MM.1S (cell line): ENCODE results near the gene PASD1.

ENCODE experiments used
- DNase-seq: peaks from one replicate; pipeline ENCODE4 v3.0.0-alpha.2; 2015
- H2AFZ ChIP-seq: fragments of 300-600 bp; sonication (generic); 2 replicates; pipeline ENCODE4 v1.6.0; 2016; ENCODE audit warnings: antibody characterized with exemption, low read length
- H3F3A ChIP-seq: fragments of 300-600 bp; sonication (generic); 2 replicates; pipeline ENCODE4 v1.6.1; 2016; ENCODE audit warnings: mild to moderate bottlenecking, antibody characterized with exemption, low read length, moderate library complexity, mixed read lengths; ENCODE audit not compliant: insufficient read depth
- H3K27ac ChIP-seq: fragments of 300-600 bp; sonication (generic); 2 replicates; pipeline ENCODE4 v1.5.1; 2016; ENCODE audit warnings: mild to moderate bottlenecking, low read length
- H3K27me3 ChIP-seq: fragments of 300-600 bp; sonication (generic); replicated peaks from 2 replicates; pipeline ENCODE4 v1.6.0; 2016; ENCODE audit warnings: low read length; ENCODE audit not compliant: insufficient read depth
- H3K36me3 ChIP-seq: fragments of 300-600 bp; sonication (generic); replicated peaks from 2 replicates; pipeline ENCODE4 v1.6.1; 2016; ENCODE audit warnings: mild to moderate bottlenecking, low read length, mixed read lengths; ENCODE audit not compliant: insufficient read depth
- H3K4me1 ChIP-seq: fragments of 300-600 bp; sonication (generic); 2 replicates; pipeline ENCODE4 v1.6.1; 2016; ENCODE audit warnings: low read length, mixed read lengths
- H3K4me2 ChIP-seq: fragments of 300-600 bp; sonication (generic); 2 replicates; pipeline ENCODE4 v1.6.0; 2016; ENCODE audit warnings: low read depth, low read length
- H3K4me3 ChIP-seq: fragments of 300-600 bp; sonication (generic); 2 replicates; pipeline ENCODE4 v1.5.1; 2016; ENCODE audit warnings: low read length, mixed read lengths
- H3K79me2 ChIP-seq: fragments of 300-600 bp; sonication (generic); 2 replicates; pipeline ENCODE4 v1.6.1; 2016; ENCODE audit warnings: mixed run types, low read length, mixed read lengths
- H3K9ac ChIP-seq: fragments of 300-600 bp; sonication (generic); 2 replicates; pipeline ENCODE4 v1.6.1; 2016; ENCODE audit warnings: low read length, mixed read lengths
- H3K9me2 ChIP-seq: fragments of 300-600 bp; sonication (generic); replicated peaks from 2 replicates; pipeline ENCODE4 v1.6.1; 2016; ENCODE audit warnings: mild to moderate bottlenecking, low read length, mixed read lengths; ENCODE audit not compliant: insufficient read depth
- H3K9me3 ChIP-seq: fragments of 300-600 bp; sonication (generic); replicated peaks from 2 replicates; pipeline ENCODE4 v1.6.1; 2016; ENCODE audit warnings: mild to moderate bottlenecking, low read length, mixed read lengths; ENCODE audit not compliant: insufficient read depth
- H4K20me1 ChIP-seq: fragments of 300-600 bp; sonication (generic); 2 replicates; pipeline ENCODE4 v1.6.1; 2016; ENCODE audit warnings: mild to moderate bottlenecking, low read length, moderate library complexity, mixed read lengths; ENCODE audit not compliant: insufficient read depth
- EZH2 ChIP-seq: fragments of 300-600 bp; sonication (generic); optimal IDR thresholded peaks from 2 replicates; pipeline ENCODE3; 2017; ENCODE audit warnings: low read depth, mild to moderate bottlenecking, antibody characterized with exemption, low read length, mixed read lengths
- EZH2phosphoT487 ChIP-seq: fragments of 300-600 bp; sonication (generic); IDR thresholded peaks from 2 replicates; pipeline ENCODE4 v1.6.1; 2018; ENCODE audit warnings: antibody characterized with exemption, low read length
- TF ChIP-seq, protein P1 (sequence below): fragments of 300-600 bp; sonication (generic); IDR thresholded peaks from 2 replicates; pipeline ENCODE4 v1.5.1; 2016; ENCODE audit warnings: antibody characterized with exemption, low read length, mixed read lengths

PASD1 gene

DNA sequence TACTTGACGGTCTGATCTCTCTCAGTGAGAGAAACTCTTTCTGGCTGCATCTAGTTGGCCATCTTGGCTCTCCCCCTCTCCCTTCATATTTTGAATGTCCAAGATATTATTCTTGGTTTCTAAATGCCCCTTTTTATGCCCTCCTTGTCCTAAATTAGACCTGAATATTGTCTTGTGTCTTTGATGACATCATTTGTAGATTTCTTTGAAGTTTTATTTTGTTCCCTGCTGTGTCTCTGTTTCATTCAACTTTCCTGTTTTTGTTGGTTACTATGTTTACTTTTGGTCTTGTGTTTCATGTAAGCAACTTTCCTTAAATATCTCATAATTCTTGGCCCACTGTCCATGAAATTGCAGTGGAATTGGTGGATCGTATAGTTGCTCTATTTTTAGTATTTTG, 46.1 kb upstream of the PASD1 start:
- Histone ChIP-seq H3K79me2 (no peaks in the 10 kb centered on the region), H3K27me3 (no peaks in the 10 kb centered on the region), H3K36me3 (no peaks in the 10 kb centered on the region), H3K9me2 (no peaks in the 10 kb centered on the region), H3K27ac (no peak overlapping the region), H3F3A (no peaks in the 10 kb centered on the region), H3K9ac (no peak overlapping the region), H3K4me2 (no peak overlapping the region), H4K20me1 (no peaks in the 10 kb centered on the region), H3K4me1 (no peaks in the 10 kb centered on the region), H3K4me3 (no peak overlapping the region), H3K9me3 (no peaks in the 10 kb centered on the region), H2AFZ (no peak overlapping the region)
- no peak for DNase-seq
- TF ChIP-seq EZH2phosphoT487 (no peak), EZH2 (no peak)
- TF ChIP-seq, protein P1, sequence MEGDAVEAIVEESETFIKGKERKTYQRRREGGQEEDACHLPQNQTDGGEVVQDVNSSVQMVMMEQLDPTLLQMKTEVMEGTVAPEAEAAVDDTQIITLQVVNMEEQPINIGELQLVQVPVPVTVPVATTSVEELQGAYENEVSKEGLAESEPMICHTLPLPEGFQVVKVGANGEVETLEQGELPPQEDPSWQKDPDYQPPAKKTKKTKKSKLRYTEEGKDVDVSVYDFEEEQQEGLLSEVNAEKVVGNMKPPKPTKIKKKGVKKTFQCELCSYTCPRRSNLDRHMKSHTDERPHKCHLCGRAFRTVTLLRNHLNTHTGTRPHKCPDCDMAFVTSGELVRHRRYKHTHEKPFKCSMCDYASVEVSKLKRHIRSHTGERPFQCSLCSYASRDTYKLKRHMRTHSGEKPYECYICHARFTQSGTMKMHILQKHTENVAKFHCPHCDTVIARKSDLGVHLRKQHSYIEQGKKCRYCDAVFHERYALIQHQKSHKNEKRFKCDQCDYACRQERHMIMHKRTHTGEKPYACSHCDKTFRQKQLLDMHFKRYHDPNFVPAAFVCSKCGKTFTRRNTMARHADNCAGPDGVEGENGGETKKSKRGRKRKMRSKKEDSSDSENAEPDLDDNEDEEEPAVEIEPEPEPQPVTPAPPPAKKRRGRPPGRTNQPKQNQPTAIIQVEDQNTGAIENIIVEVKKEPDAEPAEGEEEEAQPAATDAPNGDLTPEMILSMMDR: no peak

DNA sequence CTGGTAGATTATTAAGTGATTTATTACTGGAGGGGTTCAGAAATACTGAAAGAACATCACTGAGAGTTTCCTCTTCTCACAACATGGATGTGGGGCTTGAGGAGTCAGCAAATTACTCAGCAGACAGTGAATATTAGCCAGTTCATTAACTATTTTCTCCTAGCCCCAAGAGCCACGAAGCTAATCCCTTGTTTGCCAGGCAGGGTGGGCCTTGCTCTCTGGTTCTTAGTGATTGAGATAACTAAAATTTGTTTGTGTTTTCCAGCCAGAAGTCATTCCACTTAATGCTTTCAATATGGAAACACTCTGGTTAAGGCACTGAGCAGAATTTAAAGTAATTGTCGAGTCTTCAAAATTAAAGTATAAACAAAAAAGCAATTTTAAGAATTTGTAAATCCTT, 40.1 kb upstream of the PASD1 start:
- Histone ChIP-seq H3K36me3 (no peaks in the 10 kb centered on the region), H3K9me3 (no peaks in the 10 kb centered on the region), H3K9me2 (no peaks in the 10 kb centered on the region), H3F3A (no peaks in the 10 kb centered on the region), H3K4me2 (no peak overlapping the region), H3K27me3 (no peaks in the 10 kb centered on the region), H3K27ac (no peak overlapping the region), H4K20me1 (no peaks in the 10 kb centered on the region), H2AFZ (no peak overlapping the region), H3K4me1 (no peaks in the 10 kb centered on the region), H3K4me3 (no peak overlapping the region), H3K79me2 (no peaks in the 10 kb centered on the region), H3K9ac (no peak overlapping the region)
- DNase-seq: no peak
- TF ChIP-seq, protein P1: no peak
- TF ChIP-seq EZH2phosphoT487 (no peak), EZH2 (no peak)

DNA sequence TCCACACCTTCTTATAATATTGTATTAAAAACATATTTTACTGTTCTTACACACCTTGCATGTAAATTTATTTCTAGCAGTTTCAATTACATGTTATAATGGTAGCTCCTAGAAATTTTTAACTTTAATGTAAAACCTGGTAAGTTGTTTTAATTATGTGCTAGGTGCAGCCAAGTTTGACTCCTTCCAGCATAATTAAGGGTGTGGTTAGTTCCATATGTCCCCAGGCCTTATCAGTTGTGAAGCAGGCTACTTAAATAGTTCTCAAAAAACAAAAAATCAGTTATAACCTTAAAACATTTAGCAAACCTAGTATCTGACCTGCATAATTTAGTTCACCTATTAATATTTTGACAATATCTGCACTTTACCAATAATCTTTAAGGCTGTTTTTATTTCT, 26.9 kb upstream of the PASD1 start:
- no peaks in the 10 kb centered on the region for H3K4me1 ChIP-seq
- no peak overlapping the region for H2AFZ ChIP-seq
- no peaks in the 10 kb centered on the region for H3F3A ChIP-seq
- H3K4me2 ChIP-seq: no peak overlapping the region
- DNase-seq: no peak
- no peaks in the 10 kb centered on the region for H4K20me1 ChIP-seq
- no peaks in the 10 kb centered on the region for H3K27me3 ChIP-seq
- no peaks in the 10 kb centered on the region for H3K9me3 ChIP-seq
- no peaks in the 10 kb centered on the region for H3K79me2 ChIP-seq
- no peak overlapping the region for H3K4me3 ChIP-seq
- H3K36me3 ChIP-seq: no peaks in the 10 kb centered on the region
- H3K27ac ChIP-seq: no peak overlapping the region
- H3K9ac ChIP-seq: no peak overlapping the region
- H3K9me2 ChIP-seq: no peaks in the 10 kb centered on the region
- TF ChIP-seq EZH2phosphoT487 (no peak), EZH2 (no peak)
- TF ChIP-seq, protein P1: no peak
